Measurements from ENCODE around the gene MT1A.
"Not testable (repeated sequence)": the region's sequence is repeated elsewhere in the genome, so short reads cannot be mapped to it uniquely, and the experiment has no call there.

Gene MT1A

GRCh38 chr16:56658327-56658875 is 19.9 kb downstream of the MT1A start:
- DNase-seq, result no peak

- DNase-seq, result no peak
Measured at GRCh38 chr16:56662357-56663354, 24.2 kb downstream of the MT1A start.

- no peak for DNase-seq
Measured at GRCh38 chr16:56664506-56664905, 26.0 kb downstream of the MT1A start.

GRCh38 chr16:56665286-56666261 is 27.1 kb downstream of the MT1A start:
- not testable (repeated sequence) for DNase-seq

DNA sequence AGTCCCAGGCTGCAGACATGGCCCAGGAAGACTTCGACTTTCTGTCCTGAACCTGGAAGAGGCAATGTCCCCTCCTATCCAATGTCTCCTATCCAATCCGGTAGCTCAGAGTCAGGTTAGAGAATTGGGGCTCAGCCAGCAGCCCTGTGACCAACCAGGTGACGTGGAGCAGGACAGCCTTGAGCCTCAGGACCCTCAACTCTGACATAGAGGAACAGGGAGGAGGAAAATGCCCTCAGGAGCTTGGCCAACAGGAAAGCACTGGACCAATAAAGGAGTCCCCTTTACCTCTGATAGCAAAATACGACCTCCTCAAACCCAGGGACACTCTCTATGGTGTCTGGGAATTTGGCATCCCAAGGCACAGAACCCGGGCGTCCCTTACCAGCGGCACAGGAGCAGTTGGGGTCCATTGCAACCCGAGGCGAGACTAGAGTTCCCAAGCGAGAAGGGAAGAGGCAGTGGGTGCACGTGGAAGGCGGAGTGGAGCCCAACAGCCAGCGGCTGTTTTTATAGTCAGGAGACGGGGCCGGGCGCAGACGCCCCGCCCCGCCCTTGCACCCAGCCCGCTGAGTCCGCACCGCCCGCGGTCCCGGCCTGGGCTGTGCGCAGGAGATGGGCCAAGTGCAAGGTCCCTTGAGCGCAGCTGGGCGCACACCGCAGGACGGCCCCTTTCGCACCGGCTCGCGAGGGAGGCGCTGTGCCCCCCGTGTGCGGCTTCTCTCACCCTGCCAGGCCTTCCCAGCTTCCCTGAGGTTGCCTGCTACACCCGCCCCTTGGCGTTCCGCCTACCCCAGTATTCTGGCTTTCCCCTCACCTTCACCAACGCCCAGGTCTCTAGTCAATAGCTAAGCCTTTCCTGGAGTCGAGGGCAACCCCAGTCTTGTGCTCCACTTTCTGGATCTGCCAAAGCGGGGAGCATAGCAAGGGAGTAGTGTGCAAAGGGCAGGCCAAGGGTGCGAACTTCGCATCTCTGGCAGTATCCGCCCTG is 29.4 kb downstream of the MT1A start, which contains the start of gene MT1G:
MT1G (minus strand) TSS at position 485 of the 991 bp plus-strand sequence; CDS start at position 413, 72 bp downstream.
- DNase-seq, result no peak

DNA sequence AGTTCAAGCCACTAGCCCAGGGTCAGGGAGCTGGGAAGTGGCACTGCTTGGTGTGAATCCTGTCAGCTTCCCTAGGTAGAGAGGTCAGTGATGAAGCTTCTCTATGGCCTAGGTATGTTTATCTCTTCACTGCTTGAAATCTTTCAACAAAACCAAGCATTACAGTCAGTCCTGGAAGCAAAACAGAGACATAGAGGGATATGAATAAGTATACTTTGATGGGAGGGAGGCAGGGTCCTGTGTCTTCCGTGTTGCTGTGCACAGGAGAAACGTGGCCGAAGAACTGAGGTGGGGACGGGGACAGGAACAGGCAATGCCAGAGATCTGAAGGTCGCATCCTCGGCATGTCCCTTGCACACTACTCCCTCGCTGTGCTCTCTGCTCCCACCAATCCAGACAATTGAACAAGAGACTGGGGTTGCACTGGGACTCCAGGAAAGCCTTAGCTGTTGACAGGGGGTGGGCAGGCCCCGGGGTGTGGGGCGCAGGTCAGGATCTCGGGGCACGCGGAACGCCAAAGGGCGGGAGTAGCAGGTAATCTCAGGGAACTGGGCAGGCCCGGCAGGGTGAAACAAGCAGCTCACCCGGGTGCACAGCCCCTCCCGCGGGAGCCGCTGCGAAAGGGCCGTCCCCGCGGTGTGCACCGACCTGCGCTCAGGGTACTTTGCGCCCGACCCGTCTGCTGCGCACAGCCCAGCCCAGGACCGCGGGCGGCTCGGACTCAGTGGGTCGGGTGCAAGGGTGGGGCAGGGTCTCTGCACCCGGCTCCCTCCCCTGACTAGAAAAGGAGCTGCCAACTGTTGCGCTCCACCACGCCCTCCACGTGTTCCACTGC is 30.8 kb downstream of the MT1A start, which contains the start of gene MT1H:
MT1H (plus strand) TSS at position 810 of the 835 bp plus-strand sequence. CDS start 71 bp downstream, outside the sequence.
- no peak for DNase-seq

DNA sequence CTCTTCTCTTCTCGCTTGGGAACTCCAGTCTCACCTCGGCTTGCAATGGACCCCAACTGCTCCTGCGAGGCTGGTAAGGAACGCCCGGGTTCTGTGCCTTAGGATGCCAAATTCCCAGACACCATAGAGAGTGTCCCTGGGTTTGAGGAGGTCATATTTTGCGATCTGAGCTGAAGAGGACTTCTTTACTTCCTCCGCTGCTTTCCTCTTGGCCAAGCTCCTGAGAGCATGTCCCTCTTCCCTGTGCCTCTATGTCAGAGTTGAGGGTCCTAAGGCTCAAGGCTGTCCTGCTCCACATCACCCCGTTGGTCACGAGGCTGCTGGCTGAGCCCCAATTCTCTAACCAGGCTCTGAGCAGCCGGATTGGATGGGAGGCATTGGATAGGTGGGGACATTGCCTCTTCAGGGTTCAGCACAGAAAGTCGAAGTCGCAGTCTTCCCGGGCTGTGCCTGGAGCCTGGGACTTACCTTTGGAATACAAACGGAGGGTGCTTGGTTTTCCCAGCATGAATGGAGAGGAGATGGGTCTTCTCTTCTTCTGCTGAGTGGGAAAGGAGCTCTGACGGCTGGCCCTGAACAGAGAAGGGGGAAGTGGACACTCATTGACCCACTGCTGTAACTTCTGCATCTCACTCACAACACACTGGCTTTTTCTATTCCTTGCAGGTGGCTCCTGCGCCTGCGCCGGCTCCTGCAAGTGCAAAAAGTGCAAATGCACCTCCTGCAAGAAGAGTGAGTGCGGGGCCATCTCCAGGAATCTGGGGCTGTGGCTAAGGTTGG is 31.6 kb downstream of the MT1A start:
- DNase-seq, result no peak

GRCh38 chr16:56670620-56670934 is 32.1 kb downstream of the MT1A start:
- no peak for DNase-seq

GRCh38 chr16:56671691-56672090 is 33.2 kb downstream of the MT1A start:
- not testable (repeated sequence) for DNase-seq

DNA sequence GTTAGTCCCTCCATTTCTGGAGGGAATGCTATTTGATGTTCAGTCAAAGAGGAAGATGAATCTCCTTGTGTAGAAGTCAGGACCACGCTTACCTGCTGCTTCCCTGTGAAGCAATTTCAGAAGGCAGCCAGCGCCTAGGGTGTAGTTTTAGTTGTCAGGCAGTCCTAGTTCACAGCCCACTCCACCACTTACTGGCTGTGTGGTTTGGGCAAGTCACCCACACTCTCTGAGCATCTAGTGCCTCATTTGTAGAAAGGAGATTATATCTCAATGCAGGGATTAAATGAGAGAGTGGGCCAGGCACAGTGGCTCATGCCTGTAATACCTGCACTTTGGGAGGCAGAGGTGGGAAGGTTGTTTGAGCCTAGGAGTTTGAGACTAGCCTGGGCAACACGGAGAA is 33.7 kb downstream of the MT1A start:
- DNase-seq, result not testable (repeated sequence)

DNA sequence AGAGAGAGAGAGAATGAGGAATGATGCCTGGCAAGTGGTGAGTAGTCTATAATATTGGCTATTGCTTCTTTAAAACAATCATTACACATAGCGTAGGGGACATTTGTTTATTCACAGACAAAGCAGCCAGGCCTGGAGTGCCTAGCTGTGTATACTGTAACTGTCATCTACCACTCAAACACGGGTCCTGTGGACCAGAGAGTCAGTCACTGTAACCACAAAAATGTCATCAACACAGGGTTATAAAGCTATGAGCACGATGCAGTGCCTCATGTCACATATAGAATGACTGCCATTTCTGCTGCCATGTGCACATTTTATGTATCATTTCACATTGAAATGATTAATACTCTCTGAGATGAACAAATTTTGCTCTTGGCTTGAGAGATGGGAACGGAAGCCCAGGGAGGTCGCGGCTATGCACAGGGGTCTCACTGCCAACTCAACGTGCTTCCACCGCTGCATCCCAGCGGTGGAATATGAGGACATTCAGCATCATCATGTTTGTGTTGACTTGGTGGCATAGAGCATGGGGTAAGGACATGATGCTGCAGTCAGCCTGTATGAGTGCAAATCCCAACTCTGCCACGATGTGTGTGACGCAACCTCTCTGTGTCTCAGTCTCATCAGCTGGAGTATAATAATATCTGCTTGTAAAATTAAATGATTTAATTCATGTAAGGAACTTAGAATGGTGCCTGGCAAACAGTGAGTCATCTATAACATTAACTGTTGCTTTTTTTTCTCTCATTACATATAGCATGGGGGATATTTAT is 34.5 kb downstream of the MT1A start:
- peak; percentile 2 for DNase-seq

GRCh38 chr16:56673921-56674320 is 35.5 kb downstream of the MT1A start:
- no peak for DNase-seq

GRCh38 chr16:56674570-56674969 is 36.1 kb downstream of the MT1A start:
- not testable (repeated sequence) for DNase-seq

GRCh38 chr16:56675685-56676210 is 37.3 kb downstream of the MT1A start:
- no peak for DNase-seq

DNA sequence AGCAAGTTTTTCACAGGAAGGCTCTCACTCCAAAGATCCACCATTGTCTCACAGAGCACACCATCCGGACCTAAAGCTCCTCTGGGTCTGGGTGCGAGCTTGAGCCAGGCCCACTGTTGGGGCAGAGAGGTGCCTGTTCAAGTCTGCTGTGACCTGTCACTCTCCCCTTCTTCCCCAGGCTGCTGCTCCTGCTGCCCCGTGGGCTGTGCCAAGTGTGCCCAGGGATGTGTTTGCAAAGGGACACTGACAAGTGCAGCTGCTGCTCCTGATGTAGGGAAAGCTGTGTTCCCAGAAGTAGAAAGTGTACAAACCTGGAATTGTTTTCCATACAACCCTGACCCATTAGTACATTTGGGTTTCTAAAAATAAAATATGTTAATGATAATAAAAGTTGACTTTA is 39.0 kb downstream of the MT1A start:
- DNase-seq, result no peak

DNA sequence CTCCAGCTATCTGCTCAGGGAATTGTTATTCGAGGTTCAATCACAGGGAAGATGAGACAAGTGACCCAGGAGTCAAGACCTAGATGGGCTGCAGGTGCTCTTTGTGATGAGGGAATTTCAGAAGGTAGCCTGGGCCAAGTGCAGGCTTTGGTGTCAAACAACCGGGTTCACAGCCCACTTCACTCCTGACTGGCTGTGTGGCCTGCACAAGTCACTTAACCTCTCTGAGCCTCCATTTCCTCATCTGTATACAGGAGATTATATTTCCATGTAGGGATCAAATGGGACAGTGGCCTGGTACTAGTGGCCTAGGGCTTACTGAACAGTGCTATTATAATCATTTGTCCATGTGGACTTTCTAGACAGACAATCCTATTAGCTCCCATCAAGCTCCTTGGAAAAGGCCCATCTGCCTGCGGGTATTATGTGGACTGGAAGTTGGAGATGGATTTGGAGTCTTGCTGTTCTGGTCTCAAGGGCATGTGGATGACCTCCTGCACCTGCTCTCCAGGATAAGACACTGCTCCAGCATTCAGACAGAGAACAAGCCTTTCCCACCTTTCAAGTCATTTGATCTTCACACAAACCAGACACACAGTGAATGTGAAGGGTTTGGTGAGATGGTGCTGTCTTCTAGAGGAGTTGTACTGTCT is 40.7 kb downstream of the MT1A start:
- DNase-seq, result no peak

DNA sequence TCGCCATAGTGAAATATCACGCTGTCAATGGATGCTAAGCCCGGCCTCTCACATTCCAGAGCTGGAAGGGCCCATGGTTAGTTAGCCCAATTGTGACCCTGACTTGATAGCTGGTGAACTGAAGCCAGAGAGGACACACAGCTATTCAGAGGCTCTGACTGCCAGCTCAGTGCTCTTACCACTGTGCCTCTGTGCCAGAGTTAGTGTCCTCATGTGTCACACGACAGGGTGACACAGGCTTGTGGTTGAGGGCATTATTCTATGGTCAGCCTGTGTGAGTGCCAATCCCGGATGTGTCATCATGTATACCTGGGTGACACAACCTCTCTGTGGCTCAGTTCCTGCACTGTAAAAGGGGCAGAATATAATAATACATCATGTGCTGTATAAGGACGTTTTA is 41.4 kb downstream of the MT1A start:
- no peak for DNase-seq

Data from NCI-H1694 treated with DMSO at 0.1 percent for 48 hours (cell line).